GM18517 (cell line): ENCODE results near the gene PTPRR.
"Not testable (repeated sequence)": the region's sequence is repeated elsewhere in the genome, so short reads cannot be mapped to it uniquely, and the experiment has no call there.

Experiments
- ATAC-seq: cut with Tn5 transposase; IDR thresholded peaks from one replicate; pipeline ENCODE4 v1.9.1; 2021; ENCODE audit warnings: mild to moderate bottlenecking, moderate library complexity; ENCODE audit not compliant: unreplicated experiment

PTPRR gene

GRCh38 chr12:70752327-70752726 is 168.2 kb downstream of the PTPRR start:
- no peak for ATAC-seq

- no peak for ATAC-seq
Measured at GRCh38 chr12:70749931-70750330, 170.6 kb downstream of the PTPRR start.

- ATAC-seq, result no peak
Measured at GRCh38 chr12:70748809-70749208, 171.7 kb downstream of the PTPRR start.

- ATAC-seq, result no peak
Measured at GRCh38 chr12:70747445-70748260, 172.9 kb downstream of the PTPRR start.

- ATAC-seq, result no peak
Measured at GRCh38 chr12:70745048-70745447, 175.5 kb downstream of the PTPRR start.

GRCh38 chr12:70744178-70744577 is 176.4 kb downstream of the PTPRR start:
- ATAC-seq, result no peak

GRCh38 chr12:70741256-70741655 is 179.3 kb downstream of the PTPRR start:
- no peak for ATAC-seq

- ATAC-seq, result no peak
Measured at GRCh38 chr12:70739756-70740155, 180.8 kb downstream of the PTPRR start.

- ATAC-seq, result no peak
Measured at GRCh38 chr12:70736351-70737133, 184.0 kb downstream of the PTPRR start.

GRCh38 chr12:70735197-70735596 is 185.3 kb downstream of the PTPRR start:
- not testable (repeated sequence) for ATAC-seq

- ATAC-seq, result peak; percentile 96
Measured at GRCh38 chr12:70733385-70733784, 187.2 kb downstream of the PTPRR start.

- no peak for ATAC-seq
Measured at GRCh38 chr12:70732287-70732686, 188.3 kb downstream of the PTPRR start.

- no peak for ATAC-seq
Measured at GRCh38 chr12:70730675-70731180, 189.8 kb downstream of the PTPRR start.

GRCh38 chr12:70724444-70724843 is 196.1 kb downstream of the PTPRR start:
- ATAC-seq, result no peak

- ATAC-seq, result no peak
Measured at GRCh38 chr12:70722584-70723343, 197.8 kb downstream of the PTPRR start.

- no peak for ATAC-seq
Measured at GRCh38 chr12:70721656-70722357, 198.7 kb downstream of the PTPRR start.

- ATAC-seq, result no peak
Measured at GRCh38 chr12:70721216-70721615, 199.3 kb downstream of the PTPRR start.

GRCh38 chr12:70719672-70720420 is 200.7 kb downstream of the PTPRR start:
- no peak for ATAC-seq

GRCh38 chr12:70719071-70719470 is 201.5 kb downstream of the PTPRR start:
- no peak for ATAC-seq

GRCh38 chr12:70711831-70712230 is 208.7 kb downstream of the PTPRR start:
- no peak for ATAC-seq
